Hepatocyte (in vitro differentiated cells): ENCODE results near the gene SPATA2. TPM values are rescaled to one million over a fixed set of nuclear protein-coding genes. Genes with fewer than 3 reads are reported as not detected.
A peak's percentile ranks its signal among the peaks of the same experiment; 100 is the strongest.

Experiments used
- DNase-seq: peaks from one replicate; pipeline ENCODE4 v3.0.0-alpha.2; 2016; ENCODE audit warnings: low spot score
- H2AFZ ChIP-seq: fragments of 200-600 bp; sonication (generic); 2 replicates; pipeline ENCODE4 v1.6.0; 2016; ENCODE audit warnings: antibody characterized with exemption, mild to moderate bottlenecking
- H3K27ac ChIP-seq: fragments of 200-600 bp; sonication (generic); 2 replicates; pipeline ENCODE4 v1.5.1; 2016; ENCODE audit warnings: mild to moderate bottlenecking
- H3K27me3 ChIP-seq: fragments of 200-600 bp; sonication (generic); 2 replicates; pipeline ENCODE4 v1.6.1; 2016
- H3K36me3 ChIP-seq: fragments of 200-600 bp; sonication (generic); replicated peaks from 2 replicates; pipeline ENCODE4 v1.5.1; 2016; ENCODE audit warnings: low read depth; ENCODE audit not compliant: insufficient read depth
- H3K4me1 ChIP-seq: fragments of 200-600 bp; sonication (generic); 2 replicates; pipeline ENCODE4 v1.5.1; 2016; ENCODE audit warnings: mild to moderate bottlenecking, moderate library complexity; ENCODE audit not compliant: insufficient read depth
- H3K4me2 ChIP-seq: fragments of 200-600 bp; sonication (generic); 2 replicates; pipeline ENCODE4 v1.6.0; 2016
- H3K4me3 ChIP-seq: fragments of 200-600 bp; sonication (generic); 2 replicates; pipeline ENCODE4 v1.5.1; 2016; ENCODE audit warnings: mild to moderate bottlenecking
- H3K79me2 ChIP-seq: fragments of 200-600 bp; sonication (generic); 2 replicates; pipeline ENCODE4 v1.6.0; 2017; ENCODE audit warnings: mild to moderate bottlenecking
- H3K9me2 ChIP-seq: fragments of 200-600 bp; sonication (generic); replicated peaks from 2 replicates; pipeline ENCODE4 v1.6.0; 2017; ENCODE audit warnings: mild to moderate bottlenecking; ENCODE audit not compliant: insufficient read depth
- H3K9me3 ChIP-seq: fragments of 200-600 bp; sonication (generic); 2 replicates; pipeline ENCODE4 v1.5.1; 2016; ENCODE audit warnings: low read depth, mild to moderate bottlenecking
- H4K20me1 ChIP-seq: fragments of 200-600 bp; sonication (generic); 2 replicates; pipeline ENCODE4 v1.6.0; 2016; ENCODE audit warnings: mild to moderate bottlenecking; ENCODE audit not compliant: insufficient read depth, poor library complexity, severe bottlenecking
- CTCF ChIP-seq: fragments of 200-600 bp; sonication (generic); IDR thresholded peaks from 2 replicates; pipeline ENCODE4 v1.5.1; 2016; ENCODE audit warnings: antibody characterized with exemption, mild to moderate bottlenecking; ENCODE audit not compliant: poor library complexity
- EZH2 ChIP-seq: fragments of 200-600 bp; sonication (generic); IDR thresholded peaks from 2 replicates; pipeline ENCODE4 v1.6.1; 2016; ENCODE audit warnings: antibody characterized with exemption, mild to moderate bottlenecking, borderline replicate concordance
- EZH2phosphoT487 ChIP-seq: fragments of 200-600 bp; sonication (generic); IDR thresholded peaks from one replicate; pipeline ENCODE4 v1.6.1; 2018; ENCODE audit warnings: antibody characterized with exemption, mild to moderate bottlenecking, low read depth, moderate library complexity; ENCODE audit not compliant: unreplicated experiment, severe bottlenecking
- WGBS: methylation state at CpG from one replicate; pipeline ENCODE4 v1.1.6; 2016; ENCODE audit warnings: low lambda C conversion rate; ENCODE audit errors: missing lambda C conversion rate; 5-methylcytosine and 5-hydroxymethylcytosine counted together
- polyA plus RNA-seq: library from polyadenylated mRNA; unstranded; fragments of >200 nt; fragmentation: Nextera tagmentation; extraction: Ambion mirVana; gene quantifications from 2 replicates; pipeline ENCODE4 v1.2.1, GENCODE V29; 2016
- small RNA-seq: library from RNA; depleted of rRNA; stranded (forward); fragments of <200 nt; gene quantifications from one replicate; pipeline ENCODE3, GENCODE V24; 2014
- total RNA-seq: library from RNA; depleted of rRNA; stranded (reverse); fragments of >200 nt; gene quantifications from 2 replicates; pipeline ENCODE4 v1.2.3, GENCODE V29; 2014

Gene SPATA2
- total and polyA plus RNA-seq, 2 experiments from 2014 or later: 5.9 to 9.6 TPM

- H3K9me3 ChIP-seq: no peaks in the 10 kb centered on the region
- H3K27me3 ChIP-seq: no peaks in the 10 kb centered on the region
- H3K4me3 ChIP-seq: no peak overlapping the region
- no peaks in the 10 kb centered on the region for H4K20me1 ChIP-seq
- no peaks in the 10 kb centered on the region for H3K9me2 ChIP-seq
- no peaks in the 10 kb centered on the region for H3K36me3 ChIP-seq
- no peaks in the 10 kb centered on the region for H3K79me2 ChIP-seq
- H3K4me2 ChIP-seq: no peak overlapping the region
- WGBS: 94% methylated on average over 8 of the region's 10 CpGs
- TF ChIP-seq EZH2phosphoT487 (no peak), CTCF (no peak), EZH2 (no peak)
- DNase-seq: no peak
- H2AFZ ChIP-seq: no peak overlapping the region
- H3K4me1 ChIP-seq: peaks cover 10% of the 10 kb centered on the region
- no peak overlapping the region for H3K27ac ChIP-seq
Measured at GRCh38 chr20:49854190-49854875, 61.0 kb downstream of the SPATA2 start.

GRCh38 chr20:49853640-49854039, 61.7 kb downstream of the SPATA2 start:
- Histone ChIP-seq H2AFZ (no peak overlapping the region), H3K4me1 (peaks cover 10% of the 10 kb centered on the region), H3K27me3 (no peaks in the 10 kb centered on the region), H3K9me2 (no peaks in the 10 kb centered on the region), H4K20me1 (no peaks in the 10 kb centered on the region), H3K4me2 (no peak overlapping the region), H3K36me3 (no peaks in the 10 kb centered on the region), H3K4me3 (no peak overlapping the region), H3K27ac (no peak overlapping the region), H3K79me2 (no peaks in the 10 kb centered on the region), H3K9me3 (no peaks in the 10 kb centered on the region)
- TF ChIP-seq CTCF (no peak), EZH2 (no peak), EZH2phosphoT487 (no peak)
- peak; percentile 78 for DNase-seq
- WGBS: 71% methylated on average over 5 of the region's 5 CpGs

Small RNAs within 50 kb of the gene (small RNA-seq; reads per million reads assigned to genes)
- gene RF00017 (not detected), gene RF00019 (not detected)

Other genes with a start within 250 kb of the SPATA2 start
- 41.8 and 42.5 TPM in 2 replicates for gene B4GALT5, start 201.7 kb downstream of the SPATA2 start, total RNA-seq
- gene B4GALT5, start 201.7 kb downstream of the SPATA2 start, polyA plus RNA-seq: 12.0 and 12.9 TPM in 2 replicates
- gene SLC9A8, start 102.7 kb downstream of the SPATA2 start, total RNA-seq: 6.7 and 10.4 TPM in 2 replicates
- 4.9 and 8.2 TPM in 2 replicates for gene SLC9A8, start 102.7 kb downstream of the SPATA2 start, polyA plus RNA-seq
- 67.1 and 93.7 TPM in 2 replicates for gene RNF114, start 20.9 kb upstream of the SPATA2 start, total RNA-seq
- 64.8 and 65.8 TPM in 2 replicates for gene RNF114, start 20.9 kb upstream of the SPATA2 start, polyA plus RNA-seq
- gene SNAI1, start 67.5 kb upstream of the SPATA2 start, total RNA-seq: 2.9 and 3.0 TPM in 2 replicates
- gene SNAI1, start 67.5 kb upstream of the SPATA2 start, polyA plus RNA-seq: 8.4 and 9.8 TPM in 2 replicates
- 57.7 and 64.0 TPM in 2 replicates for gene UBE2V1, start 197.6 kb upstream of the SPATA2 start, total RNA-seq
- 112 and 114 TPM in 2 replicates for gene UBE2V1, start 197.6 kb upstream of the SPATA2 start, polyA plus RNA-seq
- gene PEDS1, start 238.2 kb upstream of the SPATA2 start, total RNA-seq: 24.5 and 29.5 TPM in 2 replicates
- gene PEDS1, start 238.2 kb upstream of the SPATA2 start, polyA plus RNA-seq: 39.1 and 46.2 TPM in 2 replicates